ENCODE data around the gene GALNT3.
A peak's percentile ranks its signal among the peaks of the same experiment; 100 is the strongest.

GALNT3 gene

GRCh38 chr2:165773684-165774083 is 20.4 kb downstream of the GALNT3 start (continued):
- TF ChIP-seq ZNF148 (tag by site-specific recombination; IDR thresholded peaks at IDR 0.05; ENCODE audit: borderline replicate concordance) (no peak), OVOL3 (tag by site-specific recombination; IDR thresholded peaks at IDR 0.05) (0 out of 2 replicates have a peak, but pooled peaks have one; percentile 36), ZNF549 (tag by site-specific recombination; IDR thresholded peaks at IDR 0.05) (no peak), OSR2 (tag by site-specific recombination; IDR thresholded peaks at IDR 0.05) (no peak), ZXDB (tag by site-specific recombination; IDR thresholded peaks at IDR 0.05) (peak; percentile 80), ZNF629 (tag by site-specific recombination; IDR thresholded peaks at IDR 0.05) (peak; percentile 21; the same call in 1 of the 2 replicates), ZNF23 (tag by site-specific recombination; IDR thresholded peaks at IDR 0.05; ENCODE audit: borderline replicate concordance) (no peak), ZNF777 (tag by site-specific recombination; IDR thresholded peaks at IDR 0.05; ENCODE audit: borderline replicate concordance) (no peak), ZSCAN23 (tag by site-specific recombination; IDR thresholded peaks at IDR 0.05) (no peak), KLF7 (tag by site-specific recombination; IDR thresholded peaks at IDR 0.05; ENCODE audit: borderline replicate concordance) (no peak), ZNF530 (tag by site-specific recombination; IDR thresholded peaks at IDR 0.05; ENCODE audit: low read depth) (no peak), ZNF768 (tag by site-specific recombination; IDR thresholded peaks at IDR 0.05) (no peak), ZNF658 (tag by site-specific recombination; IDR thresholded peaks at IDR 0.05) (no peak), ZBTB8A (tag by site-specific recombination; IDR thresholded peaks at IDR 0.05) (0 out of 2 replicates have a peak, but pooled peaks have one; percentile 21), ZNF677 (tag by site-specific recombination; IDR thresholded peaks at IDR 0.05) (no peak), ZNF585B (tag by site-specific recombination; IDR thresholded peaks at IDR 0.05) (no peak), ZBTB26 (tag by site-specific recombination; optimal IDR thresholded peaks at IDR 0.05) (no peak), ZFP3 (tag by site-specific recombination; IDR thresholded peaks at IDR 0.05; ENCODE audit: low read depth) (no peak), FEZF1 (tag by site-specific recombination; IDR thresholded peaks at IDR 0.05) (peak; percentile 88), ZNF555 (tag by site-specific recombination; conservative IDR thresholded peaks at IDR 0.05) (no peak), ZBTB44 (tag by site-specific recombination; IDR thresholded peaks at IDR 0.05) (no peak), ZNF596 (tag by site-specific recombination; IDR thresholded peaks at IDR 0.05) (no peak), ZNF391 (tag by site-specific recombination; IDR thresholded peaks at IDR 0.05; ENCODE audit: borderline replicate concordance, low read depth) (no peak), REPIN1 (tag by site-specific recombination; IDR thresholded peaks at IDR 0.05; ENCODE audit: low read depth) (no peak), PRDM4 (tag by site-specific recombination; IDR thresholded peaks at IDR 0.05) (0 out of 2 replicates have a peak, but pooled peaks have one; percentile 9), SCRT1 (tag by site-specific recombination; IDR thresholded peaks at IDR 0.05; ENCODE audit: borderline replicate concordance) (peak; percentile 80; the same call in 1 of the 2 replicates), ZNF623 (tag by site-specific recombination; IDR thresholded peaks at IDR 0.05) (no peak)
- TF ChIP-seq, protein P1, sequence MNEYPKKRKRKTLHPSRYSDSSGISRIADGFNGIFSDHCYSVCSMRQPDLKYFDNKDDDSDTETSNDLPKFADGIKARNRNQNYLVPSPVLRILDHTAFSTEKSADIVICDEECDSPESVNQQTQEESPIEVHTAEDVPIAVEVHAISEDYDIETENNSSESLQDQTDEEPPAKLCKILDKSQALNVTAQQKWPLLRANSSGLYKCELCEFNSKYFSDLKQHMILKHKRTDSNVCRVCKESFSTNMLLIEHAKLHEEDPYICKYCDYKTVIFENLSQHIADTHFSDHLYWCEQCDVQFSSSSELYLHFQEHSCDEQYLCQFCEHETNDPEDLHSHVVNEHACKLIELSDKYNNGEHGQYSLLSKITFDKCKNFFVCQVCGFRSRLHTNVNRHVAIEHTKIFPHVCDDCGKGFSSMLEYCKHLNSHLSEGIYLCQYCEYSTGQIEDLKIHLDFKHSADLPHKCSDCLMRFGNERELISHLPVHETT (tag by site-specific recombination; IDR thresholded peaks at IDR 0.05), result no peak
- TF ChIP-seq, protein P2, sequence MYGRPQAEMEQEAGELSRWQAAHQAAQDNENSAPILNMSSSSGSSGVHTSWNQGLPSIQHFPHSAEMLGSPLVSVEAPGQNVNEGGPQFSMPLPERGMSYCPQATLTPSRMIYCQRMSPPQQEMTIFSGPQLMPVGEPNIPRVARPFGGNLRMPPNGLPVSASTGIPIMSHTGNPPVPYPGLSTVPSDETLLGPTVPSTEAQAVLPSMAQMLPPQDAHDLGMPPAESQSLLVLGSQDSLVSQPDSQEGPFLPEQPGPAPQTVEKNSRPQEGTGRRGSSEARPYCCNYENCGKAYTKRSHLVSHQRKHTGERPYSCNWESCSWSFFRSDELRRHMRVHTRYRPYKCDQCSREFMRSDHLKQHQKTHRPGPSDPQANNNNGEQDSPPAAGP (tag by site-specific recombination; IDR thresholded peaks at IDR 0.05), result no peak
- TF ChIP-seq, protein P3, sequence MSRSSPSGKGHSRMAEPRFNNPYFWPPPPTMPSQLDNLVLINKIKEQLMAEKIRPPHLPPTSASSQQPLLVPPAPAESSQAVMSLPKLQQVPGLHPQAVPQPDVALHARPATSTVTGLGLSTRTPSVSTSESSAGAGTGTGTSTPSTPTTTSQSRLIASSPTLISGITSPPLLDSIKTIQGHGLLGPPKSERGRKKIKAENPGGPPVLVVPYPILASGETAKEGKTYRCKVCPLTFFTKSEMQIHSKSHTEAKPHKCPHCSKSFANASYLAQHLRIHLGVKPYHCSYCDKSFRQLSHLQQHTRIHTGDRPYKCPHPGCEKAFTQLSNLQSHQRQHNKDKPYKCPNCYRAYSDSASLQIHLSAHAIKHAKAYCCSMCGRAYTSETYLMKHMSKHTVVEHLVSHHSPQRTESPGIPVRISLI (tag by site-specific recombination; IDR thresholded peaks at IDR 0.05), result no peak
